Uterus (tissue), 4 donors: Measurements from ENCODE around the gene FERMT3. TPM values are rescaled to one million over a fixed set of nuclear protein-coding genes. Genes with fewer than 3 reads are reported as not detected.

Experiments
- DNase-seq, 2 donors: peaks; one replicate each; pipeline ENCODE4 v3.0.0-alpha.2; 2019 to 2020
- H3K27ac ChIP-seq, 2 donors: fragments of 200-600 bp; sonication (generic); 1 replicate in 1 of 2; 2 replicates in 1 of 2; pipeline ENCODE4 v1.5.1; 2016 to 2018
- H3K27me3 ChIP-seq, 2 donors: fragments of 200-600 bp; sonication (generic); one replicate each; pipeline ENCODE4 v1.5.1; 2018 to 2019; ENCODE audit warnings: control low read depth in 1 of 2
- H3K36me3 ChIP-seq, 2 donors: fragments of 200-600 bp; sonication (generic); one replicate each; pipeline ENCODE4 v1.5.1; 2019; ENCODE audit warnings: control low read depth in 1 of 2
- H3K4me1 ChIP-seq, 2 donors: fragments of 200-600 bp; sonication (generic); one replicate each; pipeline ENCODE4 v1.5.1; 2018 to 2019; ENCODE audit warnings: control low read depth in 1 of 2
- H3K4me3 ChIP-seq, 2 donors: fragments of 200-600 bp; sonication (generic); 1 replicate in 1 of 2; 2 replicates in 1 of 2; pipeline ENCODE4 v1.5.1; 2018 to 2019; ENCODE audit warnings: mild to moderate bottlenecking in 1 of 2
- H3K9me3 ChIP-seq, 2 donors: fragments of 200-600 bp; sonication (generic); one replicate each; pipeline ENCODE4 v1.5.1; 2019; ENCODE audit warnings: control low read depth in 1 of 2
- POLR2A ChIP-seq, 2 donors: fragments of 450-650 bp; IDR thresholded peaks; one replicate each; pipeline ENCODE4 v1.6.1; 2016; ENCODE audit warnings: antibody characterized with exemption in 2 of 2, mild to moderate bottlenecking in 1 of 2, moderate library complexity in 1 of 2
- intact Hi-C: fragments of 100-400 bp; cut with DNase I; formaldehyde crosslinking; loops from one replicate; pipeline ENCODE4 v1.15.1; 2023; ENCODE audit warnings: low total_unique reads
- total RNA-seq, 4 donors: library from RNA; depleted of rRNA in 3 of 4; stranded (reverse); fragments of >200 nt in 3 of 4; gene quantifications; one replicate each; pipeline versions ENCODE4 v1.1.0 to v1.2.4, GENCODE V29; 2014 to 2023
- TF ChIP-seq, protein P1 (sequence below), 4 experiments: fragments of 200-600 bp in 2 of 4; fragments of 450-650 bp in 2 of 4; sonication (generic) in 2 of 4; IDR thresholded peaks; one replicate each; pipeline ENCODE4 v1.5.1; 2016 to 2019; ENCODE audit warnings: antibody characterized with exemption in 4 of 4, mild to moderate bottlenecking in 2 of 4, moderate library complexity in 1 of 4
- donor health status: DM: yes; HTN: yes; CAD: no.

FERMT3 gene
- total RNA-seq, 4 donors from 2014 or later: 3.1 to 50.3 (median 9.3) TPM

GRCh38 chr11:64235437-64236161 is 29.1 kb downstream of the FERMT3 start:
- Histone ChIP-seq H3K27me3 (no peaks in the 10 kb centered on the region), H3K9me3 (no peaks in the 10 kb centered on the region), H3K36me3 (no peaks in the 10 kb centered on the region), H3K4me3 (peak overlapping the region; percentile 42 to 80), H3K27ac (peak overlapping the region; percentile 90 to 95), H3K4me1 (peaks cover 4 to 8% of the 10 kb centered on the region in 2 donors)
- DNase-seq: peak in 1 of 2 donors; percentile 22
- TF ChIP-seq POLR2A (IDR thresholded peaks at IDR 0.05): no peak
- TF ChIP-seq, protein P1, sequence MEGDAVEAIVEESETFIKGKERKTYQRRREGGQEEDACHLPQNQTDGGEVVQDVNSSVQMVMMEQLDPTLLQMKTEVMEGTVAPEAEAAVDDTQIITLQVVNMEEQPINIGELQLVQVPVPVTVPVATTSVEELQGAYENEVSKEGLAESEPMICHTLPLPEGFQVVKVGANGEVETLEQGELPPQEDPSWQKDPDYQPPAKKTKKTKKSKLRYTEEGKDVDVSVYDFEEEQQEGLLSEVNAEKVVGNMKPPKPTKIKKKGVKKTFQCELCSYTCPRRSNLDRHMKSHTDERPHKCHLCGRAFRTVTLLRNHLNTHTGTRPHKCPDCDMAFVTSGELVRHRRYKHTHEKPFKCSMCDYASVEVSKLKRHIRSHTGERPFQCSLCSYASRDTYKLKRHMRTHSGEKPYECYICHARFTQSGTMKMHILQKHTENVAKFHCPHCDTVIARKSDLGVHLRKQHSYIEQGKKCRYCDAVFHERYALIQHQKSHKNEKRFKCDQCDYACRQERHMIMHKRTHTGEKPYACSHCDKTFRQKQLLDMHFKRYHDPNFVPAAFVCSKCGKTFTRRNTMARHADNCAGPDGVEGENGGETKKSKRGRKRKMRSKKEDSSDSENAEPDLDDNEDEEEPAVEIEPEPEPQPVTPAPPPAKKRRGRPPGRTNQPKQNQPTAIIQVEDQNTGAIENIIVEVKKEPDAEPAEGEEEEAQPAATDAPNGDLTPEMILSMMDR (IDR thresholded peaks at IDR 0.05): no peak
- intact Hi-C loops: no loop called here

GRCh38 chr11:64237484-64237951 is 31.0 kb downstream of the FERMT3 start:
- no peaks in the 10 kb centered on the region for H3K36me3 ChIP-seq
- DNase-seq: peak in 1 of 2 donors; percentile 20
- intact Hi-C loops: no loop called here
- no peaks in the 10 kb centered on the region for H3K27me3 ChIP-seq
- H3K9me3 ChIP-seq: no peaks in the 10 kb centered on the region
- H3K4me3 ChIP-seq: no peak overlapping the region
- H3K4me1 ChIP-seq: peaks cover 0 to 13% of the 10 kb centered on the region in 2 donors
- H3K27ac ChIP-seq: no peak overlapping the region
- TF ChIP-seq, protein P1 (IDR thresholded peaks at IDR 0.05): no peak
- TF ChIP-seq POLR2A (IDR thresholded peaks at IDR 0.05): no peak

DNA sequence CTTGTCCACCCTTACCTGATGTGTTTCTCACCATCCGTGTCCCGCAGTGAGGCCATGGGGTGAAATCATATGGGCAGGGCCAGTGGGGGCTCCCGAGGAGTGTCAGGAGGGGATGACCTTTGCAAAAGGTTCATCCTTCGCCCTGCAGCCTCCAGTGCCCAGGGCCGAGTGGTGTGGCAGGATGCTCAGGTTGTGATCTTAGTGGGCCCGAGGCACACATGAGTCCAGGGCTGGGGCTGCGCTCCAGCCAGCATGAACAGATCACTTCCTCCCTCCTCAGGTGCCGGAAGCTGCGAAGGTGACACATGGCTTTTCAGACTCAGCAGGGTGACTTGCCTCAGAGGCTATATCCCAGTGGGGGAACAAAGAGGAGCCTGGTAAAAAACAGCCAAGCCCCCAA is 31.6 kb downstream of the FERMT3 start:
- no peak for TF ChIP-seq POLR2A (IDR thresholded peaks at IDR 0.05)
- TF ChIP-seq, protein P1 (IDR thresholded peaks at IDR 0.05): no peak
- intact Hi-C loops: no loop called here

GRCh38 chr11:64238999-64239398 is 32.5 kb downstream of the FERMT3 start:
- no peak overlapping the region for H3K27ac ChIP-seq
- intact Hi-C loops: no loop called here
- no peak for DNase-seq

More for the DNA sequence above, 31.6 kb downstream of the FERMT3 start:
- no peaks in the 10 kb centered on the region for H3K27me3 ChIP-seq
- no peaks in the 10 kb centered on the region for H3K9me3 ChIP-seq
- H3K4me1 ChIP-seq: peaks cover 0 to 18% of the 10 kb centered on the region in 2 donors
- no peak for DNase-seq
- no peak overlapping the region for H3K27ac ChIP-seq
- no peak overlapping the region for H3K4me3 ChIP-seq
- no peaks in the 10 kb centered on the region for H3K36me3 ChIP-seq

More at GRCh38 chr11:64238999-64239398, 32.5 kb downstream of the FERMT3 start:
- no peak overlapping the region for H3K4me3 ChIP-seq
- no peaks in the 10 kb centered on the region for H3K27me3 ChIP-seq
- no peaks in the 10 kb centered on the region for H3K36me3 ChIP-seq
- H3K9me3 ChIP-seq: no peaks in the 10 kb centered on the region
- no peak for TF ChIP-seq POLR2A (IDR thresholded peaks at IDR 0.05)
- TF ChIP-seq, protein P1 (IDR thresholded peaks at IDR 0.05): no peak
- peaks cover 0 to 10% of the 10 kb centered on the region in 2 donors for H3K4me1 ChIP-seq
